Trophoblast cell (in vitro differentiated cells and primary cell): ENCODE results near the gene FBXL19.
A peak's percentile ranks its signal among the peaks of the same experiment; 100 is the strongest.
"Not testable (repeated sequence)": the region's sequence is repeated elsewhere in the genome, so short reads cannot be mapped to it uniquely, and the experiment has no call there.

Experiments
- DNase-seq, 2 donors: peaks; one replicate each; pipeline ENCODE4 v3.0.0-alpha.2; 2016
- H2AFZ ChIP-seq: 2 replicates; pipeline ENCODE4 v1.6.1; 2013; ENCODE audit warnings: low read length, moderate library complexity, mild to moderate bottlenecking; ENCODE audit not compliant: insufficient read depth, poor library complexity
- H2AK5ac ChIP-seq: 2 replicates; pipeline ENCODE4 v1.6.1; 2013; ENCODE audit warnings: mild to moderate bottlenecking, low read length
- H2BK120ac ChIP-seq: 2 replicates; pipeline ENCODE4 v1.6.1; 2013; ENCODE audit warnings: low read length, mild to moderate bottlenecking, moderate library complexity; ENCODE audit not compliant: insufficient read depth, poor library complexity
- H2BK12ac ChIP-seq: 2 replicates; pipeline ENCODE4 v1.6.1; 2013; ENCODE audit warnings: mild to moderate bottlenecking, low read length, moderate library complexity
- H2BK5ac ChIP-seq: 2 replicates; pipeline ENCODE4 v1.6.1; 2013; ENCODE audit warnings: low read length, low read depth, moderate library complexity, mild to moderate bottlenecking; ENCODE audit not compliant: poor library complexity
- H3K14ac ChIP-seq: 2 replicates; pipeline ENCODE4 v1.6.1; 2013; ENCODE audit warnings: mild to moderate bottlenecking, low read length
- H3K18ac ChIP-seq: 2 replicates; pipeline ENCODE4 v1.6.1; 2013; ENCODE audit warnings: mild to moderate bottlenecking, low read length
- H3K23ac ChIP-seq: 2 replicates; pipeline ENCODE4 v1.6.1; 2013; ENCODE audit warnings: low read length
- H3K27ac ChIP-seq: 2 replicates; pipeline ENCODE4 v1.5.1; 2013; ENCODE audit warnings: low read depth, mild to moderate bottlenecking, inconsistent platforms, low read length, moderate library complexity
- H3K27me3 ChIP-seq: 2 replicates; pipeline ENCODE4 v1.6.1; 2013; ENCODE audit warnings: inconsistent platforms, mild to moderate bottlenecking, low read length, moderate library complexity; ENCODE audit not compliant: insufficient read depth
- H3K36me3 ChIP-seq, 2 experiments: 1 replicate in 1 of 2; 2 replicates in 1 of 2; pipeline ENCODE4 v1.6.1; 2013; ENCODE audit warnings: low read length in 2 of 2, mild to moderate bottlenecking in 2 of 2, moderate library complexity in 1 of 2; ENCODE audit not compliant: insufficient read depth in 2 of 2, control insufficient read depth in 1 of 2
- H3K4ac ChIP-seq: 2 replicates; pipeline ENCODE4 v1.6.1; 2013; ENCODE audit warnings: low read depth, mild to moderate bottlenecking, low read length, moderate library complexity
- H3K4me1 ChIP-seq, 2 experiments: 1 replicate in 1 of 2; 2 replicates in 1 of 2; pipeline ENCODE4 v1.6.1; 2013; ENCODE audit warnings: low read length in 2 of 2, mild to moderate bottlenecking in 2 of 2, moderate library complexity in 1 of 2; ENCODE audit not compliant: insufficient read depth in 2 of 2, control insufficient read depth in 1 of 2
- H3K4me2 ChIP-seq: 2 replicates; pipeline ENCODE4 v1.6.1; 2013; ENCODE audit warnings: inconsistent platforms, mild to moderate bottlenecking, low read length, moderate library complexity
- H3K4me3 ChIP-seq: 2 replicates; pipeline ENCODE4 v1.5.1; 2013; ENCODE audit warnings: mild to moderate bottlenecking, low read depth, low read length, inconsistent platforms
- H3K79me1 ChIP-seq: one replicate; pipeline ENCODE4 v1.6.1; 2013; ENCODE audit warnings: low read length
- H3K79me2 ChIP-seq: 2 replicates; pipeline ENCODE4 v1.6.1; 2013; ENCODE audit warnings: low read length, mild to moderate bottlenecking; ENCODE audit not compliant: control insufficient read depth, insufficient read depth, poor library complexity
- H3K9ac ChIP-seq: 2 replicates; pipeline ENCODE4 v1.6.1; 2013; ENCODE audit warnings: mild to moderate bottlenecking, low read length
- H3K9me3 ChIP-seq: 2 replicates; pipeline ENCODE4 v1.6.1; 2013; ENCODE audit warnings: low read depth, mild to moderate bottlenecking, control low read depth, inconsistent platforms, low read length; ENCODE audit not compliant: insufficient read depth
- H4K12ac ChIP-seq: 2 replicates; pipeline ENCODE4 v1.6.1; 2013; ENCODE audit warnings: low read depth, mild to moderate bottlenecking, low read length, moderate library complexity
- H4K8ac ChIP-seq: 2 replicates; pipeline ENCODE4 v1.6.1; 2013; ENCODE audit warnings: low read depth, mild to moderate bottlenecking, low read length, moderate library complexity
- H4K91ac ChIP-seq: one replicate; pipeline ENCODE4 v1.6.1; 2013; ENCODE audit warnings: low read depth, mild to moderate bottlenecking, low read length, moderate library complexity
- WGBS: extraction: QIAGEN DNeasy Blood & Tissue Kit; methylation state at CpG from one replicate; pipeline ENCODE4 v1.1.7; 2013; ENCODE audit warnings: missing lambda C conversion rate; ENCODE audit not compliant: insufficient read length, insufficient coverage; ENCODE audit errors: extremely low coverage; 5-methylcytosine and 5-hydroxymethylcytosine counted together

FBXL19 gene

DNA sequence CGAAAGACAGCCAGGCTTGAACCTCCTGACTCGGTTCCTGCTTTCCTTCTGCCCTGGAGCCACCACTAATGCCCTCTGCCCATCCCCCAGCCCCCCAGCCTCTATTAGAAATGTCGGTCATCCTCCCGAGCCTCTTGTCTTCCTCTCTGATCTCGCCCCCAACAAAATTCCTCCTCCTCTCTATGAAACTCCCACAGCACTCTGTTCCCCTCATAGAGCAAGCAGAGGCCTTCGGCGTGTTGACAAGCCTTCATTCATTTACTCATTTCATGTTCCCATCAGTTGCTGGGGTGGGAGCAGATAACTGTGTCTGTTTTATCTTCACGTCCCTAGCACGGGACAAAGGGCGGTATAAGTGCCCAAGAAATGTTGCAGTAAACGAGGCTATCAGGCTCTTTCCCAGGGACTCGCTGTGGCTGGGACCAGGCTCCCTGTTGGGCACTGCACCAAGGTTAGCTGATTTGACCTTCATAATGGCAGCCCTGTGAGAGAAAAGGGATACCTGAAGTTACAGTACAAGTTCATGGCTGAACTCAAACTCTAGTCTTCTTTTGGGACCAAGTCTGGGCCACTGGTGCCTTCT lies 7.8 kb downstream of the FBXL19 start:
- H3K4ac ChIP-seq, result no peak overlapping the region
- H4K91ac ChIP-seq, result no peak overlapping the region
- H3K27me3 ChIP-seq, result no peaks in the 10 kb centered on the region
- H3K79me1 ChIP-seq, result no peaks in the 10 kb centered on the region
- DNase-seq, result no peak
- no peak overlapping the region for H3K23ac ChIP-seq
- no peak overlapping the region for H2BK5ac ChIP-seq
- no CpG with 5 or more reads among the region's 12 CpGs for WGBS
- no peak overlapping the region for H3K27ac ChIP-seq
- H2AK5ac ChIP-seq, result no peak overlapping the region
- H3K9me3 ChIP-seq, result no peaks in the 10 kb centered on the region
- H3K4me3 ChIP-seq, result no peak overlapping the region
- no peak overlapping the region for H4K12ac ChIP-seq
- no peak overlapping the region for H3K14ac ChIP-seq
- H3K4me1 ChIP-seq, result no peaks in the 10 kb centered on the region
- no peaks in the 10 kb centered on the region for H3K79me2 ChIP-seq
- no peak overlapping the region for H4K8ac ChIP-seq
- peaks cover 74 to 79% of the 10 kb centered on the region in 2 experiments for H3K36me3 ChIP-seq
- no peak overlapping the region for H2BK12ac ChIP-seq
- H3K18ac ChIP-seq, result no peak overlapping the region
- no peak overlapping the region for H2BK120ac ChIP-seq
- H2AFZ ChIP-seq, result no peak overlapping the region
- H3K4me2 ChIP-seq, result no peak overlapping the region
- no peak overlapping the region for H3K9ac ChIP-seq

GRCh38 chr16:30934827-30935557 lies 11.6 kb downstream of the FBXL19 start:
- Histone ChIP-seq H4K91ac (no peak overlapping the region), H3K79me1 (no peaks in the 10 kb centered on the region), H3K4ac (no peak overlapping the region), H2AK5ac (no peak overlapping the region), H3K14ac (no peak overlapping the region), H2AFZ (no peak overlapping the region), H3K9ac (no peak overlapping the region), H3K4me3 (no peak overlapping the region), H3K36me3 (peaks cover 58 to 60% of the 10 kb centered on the region in 2 experiments), H3K9me3 (no peaks in the 10 kb centered on the region), H2BK12ac (no peak overlapping the region), H3K27me3 (no peaks in the 10 kb centered on the region), H2BK120ac (no peak overlapping the region), H3K4me1 (no peaks in the 10 kb centered on the region), H3K18ac (no peak overlapping the region), H3K23ac (no peak overlapping the region), H2BK5ac (no peak overlapping the region), H4K12ac (no peak overlapping the region), H4K8ac (no peak overlapping the region), H3K27ac (no peak overlapping the region), H3K79me2 (no peaks in the 10 kb centered on the region), H3K4me2 (no peak overlapping the region)
- WGBS, result no CpG with 5 or more reads among the region's 12 CpGs
- DNase-seq, result peak; percentile 38 to 58

- no peaks in the 10 kb centered on the region for H3K9me3 ChIP-seq
- peaks cover 49 to 53% of the 10 kb centered on the region in 2 experiments for H3K36me3 ChIP-seq
- no peak overlapping the region for H2AFZ ChIP-seq
- no peak overlapping the region for H4K12ac ChIP-seq
- H2BK120ac ChIP-seq, result no peak overlapping the region
- H3K79me1 ChIP-seq, result no peaks in the 10 kb centered on the region
- H3K14ac ChIP-seq, result no peak overlapping the region
- H4K91ac ChIP-seq, result no peak overlapping the region
- no peak overlapping the region for H2BK12ac ChIP-seq
- no peak overlapping the region for H3K4me3 ChIP-seq
- H4K8ac ChIP-seq, result no peak overlapping the region
- H3K4ac ChIP-seq, result no peak overlapping the region
- H3K4me2 ChIP-seq, result no peak overlapping the region
- no peak overlapping the region for H3K23ac ChIP-seq
- H3K79me2 ChIP-seq, result no peaks in the 10 kb centered on the region
- no peak for DNase-seq
- H3K27me3 ChIP-seq, result no peaks in the 10 kb centered on the region
- no peak overlapping the region for H3K9ac ChIP-seq
- no peak overlapping the region for H3K27ac ChIP-seq
- H3K18ac ChIP-seq, result no peak overlapping the region
- WGBS, result no CpG with 5 or more reads among the region's 5 CpGs
- no peak overlapping the region for H2AK5ac ChIP-seq
- no peaks in the 10 kb centered on the region for H3K4me1 ChIP-seq
- no peak overlapping the region for H2BK5ac ChIP-seq
These were observed 14.3 kb downstream of the FBXL19 start for GRCh38 chr16:30937692-30938091.

GRCh38 chr16:30939571-30939970 lies 16.2 kb downstream of the FBXL19 start:
- not testable (repeated sequence) for H3K27me3 ChIP-seq, H4K91ac ChIP-seq, H2BK12ac ChIP-seq, H3K27ac ChIP-seq, H3K14ac ChIP-seq, H3K4me2 ChIP-seq, H2AFZ ChIP-seq, H3K4me1 ChIP-seq, H4K8ac ChIP-seq, H2BK5ac ChIP-seq, H3K23ac ChIP-seq, H2AK5ac ChIP-seq, H2BK120ac ChIP-seq, H3K79me1 ChIP-seq, H3K4me3 ChIP-seq, H3K9me3 ChIP-seq, H3K4ac ChIP-seq, H3K18ac ChIP-seq, H4K12ac ChIP-seq, H3K79me2 ChIP-seq, H3K9ac ChIP-seq
- whole genome bisulfite sequencing, result no CpG with 5 or more reads among the region's 8 CpGs
- DNase-seq, result peak in 1 of 2 donors; percentile 24
- peaks cover 51 to 52% of the 10 kb centered on the region in 2 experiments for H3K36me3 ChIP-seq
